Stomach (tissue), 4 donors: ENCODE measurements around the gene DENND1C.

Source experiments
- POLR2A ChIP-seq, 4 donors: fragments of 450-650 bp; IDR thresholded peaks; one replicate each; pipeline ENCODE4 v1.6.1; 2016; ENCODE audit warnings: antibody characterized with exemption in 4 of 4, control low read depth in 2 of 4, mild to moderate bottlenecking in 1 of 4, moderate library complexity in 1 of 4
- TF ChIP-seq, protein P1 (sequence below), 7 experiments: fragments of 450-650 bp in 4 of 7; fragments of 200-600 bp in 3 of 7; sonication (generic) in 3 of 7; IDR thresholded peaks; one replicate each; pipeline ENCODE4 v1.5.1; 2016 to 2019; ENCODE audit warnings: antibody characterized with exemption in 7 of 7, control low read depth in 2 of 7, mild to moderate bottlenecking in 1 of 7

DNA sequence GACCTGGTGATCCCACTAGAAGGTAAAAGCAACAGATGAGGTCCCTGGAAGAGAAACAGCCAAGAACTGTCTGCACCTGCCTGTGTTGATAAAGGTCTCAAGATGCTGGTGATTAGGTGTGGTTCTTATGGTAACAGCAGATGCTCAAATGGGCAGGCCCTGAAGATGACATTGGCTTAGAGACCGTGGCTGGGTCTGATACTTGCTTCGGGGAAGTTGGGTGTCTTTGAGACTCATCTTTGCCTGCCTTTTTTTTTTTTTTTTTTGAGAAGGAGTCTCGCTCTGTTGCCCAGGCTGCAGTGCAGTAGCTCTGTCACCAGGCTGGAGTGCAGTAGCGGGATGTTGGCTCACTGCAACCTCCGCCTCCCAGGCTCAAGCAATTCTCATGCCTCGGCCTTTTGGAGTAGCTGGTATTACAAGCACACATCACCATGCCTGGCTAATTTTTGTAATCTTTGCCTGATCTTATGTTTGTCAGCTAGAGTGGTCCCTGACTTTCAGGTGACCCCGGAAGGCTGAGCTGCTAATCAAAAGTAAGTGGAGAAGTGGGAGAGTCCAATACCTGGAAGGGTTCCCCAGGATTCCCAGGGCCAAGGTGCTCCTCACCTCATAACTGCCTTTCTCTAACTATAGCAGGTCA lies 29.9 kb downstream of the DENND1C start:
- TF ChIP-seq, protein P1, sequence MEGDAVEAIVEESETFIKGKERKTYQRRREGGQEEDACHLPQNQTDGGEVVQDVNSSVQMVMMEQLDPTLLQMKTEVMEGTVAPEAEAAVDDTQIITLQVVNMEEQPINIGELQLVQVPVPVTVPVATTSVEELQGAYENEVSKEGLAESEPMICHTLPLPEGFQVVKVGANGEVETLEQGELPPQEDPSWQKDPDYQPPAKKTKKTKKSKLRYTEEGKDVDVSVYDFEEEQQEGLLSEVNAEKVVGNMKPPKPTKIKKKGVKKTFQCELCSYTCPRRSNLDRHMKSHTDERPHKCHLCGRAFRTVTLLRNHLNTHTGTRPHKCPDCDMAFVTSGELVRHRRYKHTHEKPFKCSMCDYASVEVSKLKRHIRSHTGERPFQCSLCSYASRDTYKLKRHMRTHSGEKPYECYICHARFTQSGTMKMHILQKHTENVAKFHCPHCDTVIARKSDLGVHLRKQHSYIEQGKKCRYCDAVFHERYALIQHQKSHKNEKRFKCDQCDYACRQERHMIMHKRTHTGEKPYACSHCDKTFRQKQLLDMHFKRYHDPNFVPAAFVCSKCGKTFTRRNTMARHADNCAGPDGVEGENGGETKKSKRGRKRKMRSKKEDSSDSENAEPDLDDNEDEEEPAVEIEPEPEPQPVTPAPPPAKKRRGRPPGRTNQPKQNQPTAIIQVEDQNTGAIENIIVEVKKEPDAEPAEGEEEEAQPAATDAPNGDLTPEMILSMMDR (IDR thresholded peaks at IDR 0.05), result no peak
- no peak for TF ChIP-seq POLR2A (IDR thresholded peaks at IDR 0.05)
